ENCODE data around the gene MYL10.
A peak's percentile ranks its signal among the peaks of the same experiment; 100 is the strongest.
"Not testable (repeated sequence)": the region's sequence is repeated elsewhere in the genome, so short reads cannot be mapped to it uniquely, and the experiment has no call there.

MYL10 gene

DNA sequence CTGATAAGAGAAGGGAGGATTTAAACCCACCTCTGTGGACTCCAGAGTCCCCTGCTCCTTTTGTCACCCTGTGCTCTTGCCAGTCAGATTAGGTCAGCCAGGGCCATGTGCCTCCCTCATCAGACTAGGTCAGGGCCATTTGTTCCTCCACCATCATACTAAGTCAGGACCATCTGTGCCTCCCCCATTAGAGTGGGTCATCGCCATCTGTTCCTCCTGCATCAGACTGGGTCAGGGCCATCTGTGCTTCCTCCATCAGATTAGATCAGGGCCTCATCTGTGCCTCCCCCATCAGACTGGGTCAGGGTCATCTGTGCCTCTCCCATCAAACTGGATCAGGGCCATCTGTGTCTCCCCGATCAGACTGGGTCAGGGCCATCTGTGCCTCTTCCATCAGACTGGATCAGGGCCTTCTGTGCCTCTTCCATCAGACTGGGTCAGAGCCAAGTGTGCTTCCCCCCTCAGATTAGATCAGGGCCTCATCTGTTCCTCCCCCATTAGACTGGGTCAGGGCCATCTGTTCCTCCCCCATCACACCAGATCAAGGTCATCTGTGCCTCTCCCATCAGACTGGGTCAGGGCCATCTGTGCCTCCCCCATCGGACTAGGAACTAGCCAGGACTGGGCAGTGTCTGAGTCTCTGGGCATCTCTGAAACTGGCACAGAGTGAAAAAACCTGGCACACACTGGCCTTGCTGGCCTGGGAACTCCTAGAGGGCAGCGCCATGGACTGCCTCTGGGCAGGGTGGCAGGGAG lies 11.5 kb downstream of the MYL10 start:
- DNase-seq = no peak

DNA sequence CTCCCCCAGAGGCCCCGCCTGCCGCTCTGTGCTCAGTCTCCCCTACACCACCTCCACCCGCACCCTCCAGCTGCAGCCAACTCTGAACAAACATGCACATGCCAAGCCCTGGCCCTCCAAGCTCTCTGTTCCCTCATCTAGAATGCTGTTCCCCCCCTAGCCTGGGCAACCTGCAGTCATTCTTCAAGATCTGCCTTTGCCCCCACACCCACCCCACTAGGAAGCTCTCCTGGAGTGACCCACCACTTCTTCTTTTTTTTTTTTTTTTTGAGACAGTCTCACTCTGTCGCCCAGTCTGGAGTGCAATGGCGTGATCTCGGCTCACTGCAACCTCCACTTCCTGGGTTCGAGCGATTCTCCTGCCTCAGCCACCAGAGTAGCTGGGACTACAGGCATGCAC lies 13.7 kb downstream of the MYL10 start:
- no peak for DNase-seq

DNA sequence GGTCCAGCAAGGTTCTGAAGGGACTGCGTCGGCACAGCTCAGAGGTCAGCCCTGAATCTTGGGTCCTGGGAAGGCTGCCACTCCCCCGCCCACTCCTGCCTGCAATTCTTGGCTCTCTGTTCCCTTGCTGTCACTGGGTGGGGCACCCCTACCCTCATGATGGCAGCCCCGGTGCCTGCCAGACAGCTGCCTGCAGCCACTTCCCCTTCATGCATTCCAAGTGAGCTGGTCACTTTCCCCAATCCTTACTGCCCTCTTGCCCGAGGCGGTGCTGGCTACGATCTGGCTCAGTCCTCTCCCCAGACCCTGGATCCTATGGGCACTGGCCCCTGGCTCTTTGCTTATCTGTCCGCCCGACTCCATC lies 14.2 kb downstream of the MYL10 start:
- DNase-seq = peak; percentile 51 to 63

DNA sequence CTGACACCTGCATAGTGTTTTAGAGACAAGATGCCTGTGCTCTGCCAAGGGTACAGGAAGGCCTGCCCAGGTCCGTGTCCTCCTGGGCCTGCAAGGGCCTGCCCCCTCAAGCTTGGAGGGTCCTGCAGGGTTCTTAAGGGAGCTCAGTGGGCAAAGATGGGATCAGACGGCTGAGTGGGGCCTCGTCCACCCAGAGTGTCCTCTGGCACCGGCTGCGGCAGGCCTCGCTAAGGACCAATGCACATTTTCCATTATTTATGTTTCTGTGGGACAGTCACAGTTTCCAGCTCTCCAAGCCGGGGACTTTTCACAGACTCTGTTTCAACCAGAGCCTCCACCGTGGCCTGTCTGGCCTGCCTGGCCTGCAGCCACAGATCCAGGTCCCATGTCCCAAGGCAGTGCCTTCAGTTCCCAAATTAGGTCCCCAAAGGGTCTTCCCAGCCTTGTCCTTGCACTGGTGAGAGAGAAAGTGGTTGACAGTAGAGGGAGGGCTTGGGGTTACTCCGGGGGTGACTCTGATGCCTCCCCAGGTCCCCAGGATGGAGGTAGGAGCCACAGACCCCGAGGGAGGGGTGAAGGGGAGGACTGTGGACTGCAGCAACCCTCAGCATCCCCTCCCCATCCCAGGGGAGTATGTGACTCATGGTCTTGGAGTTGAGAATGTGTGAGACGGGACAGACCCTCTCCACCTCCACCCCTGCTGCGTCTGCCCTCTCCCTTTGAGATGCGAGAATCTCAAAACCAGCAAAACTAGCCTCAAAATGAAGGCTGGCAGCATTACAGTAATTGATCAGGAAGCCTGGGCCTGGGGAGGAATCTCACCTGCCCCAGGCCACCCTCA lies 14.8 kb downstream of the MYL10 start:
- no peak for DNase-seq

DNA sequence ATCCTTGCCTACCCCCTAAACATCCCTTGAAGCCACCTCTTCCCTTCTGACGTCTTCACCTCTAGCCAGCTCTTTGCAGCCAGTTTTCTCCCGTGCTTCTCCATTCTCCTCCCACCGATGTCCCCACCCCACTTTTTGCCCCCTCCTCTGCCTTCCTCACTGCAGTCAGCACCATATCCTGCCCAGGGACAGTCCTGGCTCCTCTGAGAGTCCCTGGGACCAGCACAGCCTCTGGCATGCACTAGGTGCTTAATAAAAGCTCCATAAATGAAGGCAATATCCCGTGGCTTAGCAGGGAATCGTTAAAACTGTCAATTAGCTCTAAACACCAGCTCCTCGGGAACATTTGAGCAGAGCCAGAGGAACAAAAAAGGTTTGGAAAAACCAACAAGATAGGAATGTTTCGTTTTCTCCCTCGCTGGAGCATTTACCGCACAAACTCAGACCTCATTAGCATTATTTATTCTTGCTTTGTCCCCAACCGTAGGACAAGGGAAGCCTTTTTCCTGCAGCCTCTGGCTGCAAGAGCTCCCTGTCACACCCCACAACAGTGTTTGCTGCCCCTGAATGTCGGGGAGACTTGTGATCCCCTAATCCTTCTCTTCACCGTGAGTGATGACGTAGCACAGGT lies 16.1 kb downstream of the MYL10 start:
- no peak for DNase-seq

DNA sequence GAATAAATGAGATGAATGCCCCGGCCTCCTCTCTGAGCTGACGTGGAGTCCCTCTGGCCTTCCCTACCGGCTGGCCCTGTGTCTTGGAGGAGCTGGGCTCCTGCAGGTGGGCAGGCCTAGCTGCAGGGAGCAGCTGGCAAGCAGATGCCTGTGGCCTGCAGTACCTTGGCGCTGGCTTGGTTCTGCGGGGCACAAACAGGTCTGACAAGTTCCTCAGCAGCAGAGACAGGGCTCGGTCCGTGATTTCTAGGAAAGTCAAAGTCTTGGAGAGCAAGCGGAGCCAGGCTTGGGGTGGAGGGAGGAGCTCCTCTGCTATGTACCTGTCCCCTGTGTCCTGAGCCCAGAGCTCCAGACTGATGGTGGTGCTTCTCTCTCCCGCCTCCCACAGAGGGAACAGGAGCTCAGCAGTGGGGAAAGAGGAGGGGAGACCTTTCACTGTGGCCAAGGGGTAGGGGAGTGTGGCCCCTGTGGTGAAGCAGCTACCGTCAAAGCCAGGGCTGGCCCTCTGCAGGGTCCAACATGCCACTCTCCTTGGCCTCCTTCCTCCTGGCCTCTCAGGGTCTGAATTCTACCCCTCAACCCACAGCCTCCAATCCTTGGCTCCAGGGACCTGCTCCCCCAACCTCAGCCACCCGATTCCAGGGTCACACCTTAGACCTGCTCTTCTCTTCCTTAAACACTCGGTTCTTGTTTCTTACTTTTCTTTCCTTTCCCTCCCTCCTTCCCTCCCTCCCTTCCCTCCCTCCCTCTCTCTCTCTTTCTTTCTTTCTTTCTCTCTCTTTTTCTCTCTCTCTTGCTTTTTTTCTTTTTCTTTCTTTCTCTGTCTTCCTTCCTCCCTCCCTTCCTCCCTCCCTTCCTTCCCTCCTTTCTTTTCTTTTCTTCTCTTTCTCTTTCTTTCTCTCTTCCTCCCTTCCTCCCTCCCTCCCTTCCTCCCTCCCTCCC lies 20.1 kb downstream of the MYL10 start:
- DNase-seq = no peak

DNA sequence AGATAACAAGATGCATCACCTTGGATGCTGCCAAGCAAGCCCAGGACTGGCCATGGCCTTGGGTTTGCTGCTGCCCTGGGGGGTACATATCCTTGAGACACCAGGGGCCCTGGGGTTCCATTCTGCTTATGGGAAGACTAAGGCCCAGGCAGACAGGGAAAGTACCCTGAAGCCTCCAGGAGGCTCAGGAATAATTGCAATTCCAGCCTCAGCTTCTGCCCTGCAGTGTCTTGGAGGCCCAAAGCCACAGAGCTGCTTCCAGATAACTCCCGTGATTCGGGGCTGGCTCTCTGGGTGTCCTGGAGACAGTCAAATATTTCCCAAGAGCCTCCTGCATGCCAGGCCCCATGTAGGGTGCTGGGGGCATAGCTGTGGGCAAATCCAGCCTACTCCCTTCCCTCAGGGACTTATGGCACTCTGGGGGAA lies 22.6 kb downstream of the MYL10 start:
- no peak for DNase-seq

DNA sequence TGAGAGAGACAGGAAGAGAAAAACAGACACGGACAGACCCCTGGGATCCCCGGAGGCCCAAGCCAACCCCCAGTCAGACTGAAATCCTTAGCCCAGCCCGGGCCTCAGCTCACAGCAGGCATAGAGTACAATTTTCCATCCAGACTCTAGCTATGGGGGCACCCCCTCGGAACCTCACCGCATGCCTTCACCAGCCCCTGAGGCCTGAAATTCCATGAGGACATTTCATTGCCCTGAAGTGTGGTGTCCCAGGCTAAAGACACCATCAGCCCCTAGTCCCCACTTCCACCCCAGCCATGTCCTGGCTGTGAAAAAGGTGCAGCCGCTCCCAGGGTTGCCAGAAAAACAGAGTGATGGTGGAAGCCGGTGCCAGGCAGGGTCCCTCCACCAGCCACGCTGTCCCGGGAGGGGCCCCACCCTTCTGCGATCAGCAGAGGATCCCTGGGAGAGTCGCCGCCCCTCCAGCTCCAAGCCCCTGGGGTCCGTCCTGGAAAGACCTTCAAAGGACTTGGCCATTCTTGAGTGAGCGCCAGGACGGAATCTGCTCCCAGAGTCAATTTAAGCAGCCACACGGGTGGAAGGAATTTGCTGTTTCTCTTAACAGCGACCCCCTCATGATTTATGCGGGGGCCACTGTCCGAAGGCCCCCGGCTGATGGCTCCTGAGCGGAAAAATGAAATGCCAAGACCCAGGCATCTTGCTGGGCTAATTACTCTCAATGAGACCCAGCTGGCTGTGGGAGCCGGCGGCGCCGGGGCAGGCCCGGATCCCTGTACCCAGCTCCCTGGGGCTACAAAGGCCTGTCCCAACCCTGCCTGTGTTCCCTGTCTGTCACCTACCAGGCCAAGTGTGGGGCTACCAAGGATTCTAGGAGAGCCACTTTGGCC lies 23.2 kb downstream of the MYL10 start:
- DNase-seq = no peak

DNA sequence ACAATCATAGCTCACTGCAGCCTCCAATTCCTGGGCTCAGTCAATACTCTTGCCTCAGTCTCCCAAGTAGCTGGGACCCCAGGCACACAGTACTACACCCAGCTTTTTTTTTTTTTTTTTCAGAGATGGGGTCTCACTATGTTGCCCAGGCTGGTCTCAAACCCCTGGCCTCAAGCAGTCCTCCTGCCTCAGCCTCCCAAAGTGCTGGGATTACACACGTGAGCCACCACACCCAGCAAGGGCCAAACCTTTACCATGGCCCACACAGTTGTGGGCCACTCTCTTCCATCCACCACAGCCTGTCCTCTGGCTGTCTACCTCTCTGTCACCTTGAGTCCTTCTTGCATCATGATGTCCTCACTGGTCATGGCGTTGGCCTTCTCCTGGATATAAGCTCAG lies 24.2 kb downstream of the MYL10 start:
- not testable (repeated sequence) for DNase-seq

DNA sequence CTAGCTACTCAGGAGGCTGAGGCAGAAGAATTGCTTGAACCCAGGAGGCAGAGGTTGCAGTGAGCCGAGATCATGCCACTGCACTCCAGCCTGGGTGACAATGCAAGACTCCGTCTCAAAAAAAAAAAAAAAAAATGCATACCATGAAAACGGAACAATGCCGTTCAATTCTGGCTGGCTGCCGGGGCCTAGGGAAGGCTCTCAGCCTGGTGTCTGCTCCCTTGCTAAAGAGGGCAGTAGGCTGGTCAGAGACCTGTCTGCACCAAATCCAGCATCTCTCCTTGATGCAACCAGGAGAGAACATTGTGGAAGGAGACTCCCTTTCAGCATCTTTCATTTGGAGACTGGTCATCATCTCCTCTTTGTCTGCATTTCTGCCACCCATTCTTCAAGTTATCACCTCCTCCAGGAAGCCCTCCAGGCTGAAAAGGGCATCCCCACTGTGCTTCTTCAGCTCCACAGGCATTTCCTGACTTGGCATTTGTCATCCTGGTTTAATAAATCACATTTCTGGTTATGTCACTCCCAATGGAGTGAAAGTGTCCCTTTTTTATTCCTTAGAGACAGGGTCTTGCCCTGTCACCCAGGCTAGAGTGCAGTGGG lies 24.7 kb downstream of the MYL10 start:
- no peak for DNase-seq

DNA sequence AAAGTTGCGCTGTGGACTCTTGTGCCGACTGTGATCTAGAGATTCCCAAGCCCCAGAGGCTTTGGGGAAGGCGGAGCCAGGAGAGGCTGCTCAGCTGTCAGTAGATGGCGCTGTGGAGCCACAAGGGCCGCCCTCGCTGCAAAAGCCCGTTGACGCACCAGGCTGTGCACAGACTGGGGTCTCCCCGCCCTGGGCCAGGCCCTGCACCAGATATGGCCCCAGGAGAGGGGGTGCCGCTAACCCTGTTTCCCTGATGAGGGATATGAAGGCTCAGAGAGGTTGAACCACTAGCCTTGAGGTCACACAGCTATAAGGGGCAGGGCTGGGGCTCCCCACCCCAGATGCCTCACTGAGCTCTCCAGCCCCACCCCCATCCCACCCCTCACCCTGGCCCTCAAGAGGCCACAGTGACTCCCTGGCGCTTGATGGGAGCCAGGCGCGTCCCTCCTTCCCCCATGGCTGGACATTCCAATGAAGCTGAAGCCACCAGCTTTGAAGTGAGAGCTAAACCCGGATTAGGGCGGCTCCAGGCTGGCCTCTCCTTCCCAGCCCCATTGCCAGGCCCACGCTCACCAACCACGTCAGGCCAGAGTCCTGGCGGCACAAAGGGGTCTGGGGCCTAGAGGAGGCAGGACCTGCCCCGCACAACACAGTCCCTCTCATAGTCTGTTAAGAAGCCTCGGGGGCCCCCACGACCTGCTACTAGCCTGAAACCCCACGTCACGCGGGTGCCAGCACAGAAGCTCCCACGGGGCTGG lies 26.4 kb downstream of the MYL10 start:
- peak; percentile 56 to 89 for DNase-seq

DNA sequence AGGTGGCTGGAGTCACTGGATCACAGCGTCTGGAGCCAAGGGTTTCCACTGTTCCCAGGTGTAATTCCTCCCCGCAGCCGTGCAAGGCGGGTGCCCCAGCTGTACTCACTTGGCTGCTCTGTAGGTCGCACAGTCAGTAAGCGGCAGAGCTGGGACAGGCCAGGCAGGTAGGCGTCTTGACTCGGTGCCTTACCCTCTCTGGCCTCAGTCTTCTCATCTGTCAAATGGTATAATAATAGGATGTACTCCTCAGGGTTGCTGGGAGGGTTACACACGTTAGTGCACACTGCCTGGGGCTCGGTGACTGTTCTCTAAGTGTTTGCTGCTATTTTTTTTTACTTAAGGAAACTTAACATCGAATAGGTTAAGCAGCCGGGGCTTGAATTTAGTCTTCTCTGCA lies 27.0 kb downstream of the MYL10 start:
- DNase-seq = no peak

DNA sequence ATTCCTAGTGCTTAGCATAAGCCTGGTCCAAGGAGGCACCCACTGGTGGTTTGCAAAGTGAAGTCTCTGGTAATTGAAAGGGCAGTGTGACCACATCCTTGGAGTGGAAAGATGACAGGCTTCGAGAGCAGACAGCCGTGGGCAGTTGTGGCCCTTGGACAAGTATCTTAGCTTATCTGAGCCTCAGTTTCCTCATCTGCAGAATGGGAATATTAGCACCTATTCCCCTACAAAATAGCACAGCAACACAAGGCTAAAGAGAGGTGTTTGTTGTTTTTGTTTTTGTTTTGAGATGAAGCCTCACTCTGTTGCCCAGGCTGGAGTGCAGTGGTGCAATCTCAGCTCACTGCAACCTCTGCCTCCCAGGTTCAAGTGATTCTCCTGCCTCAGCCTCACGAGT lies 29.3 kb downstream of the MYL10 start:
- no peak for DNase-seq

DNA sequence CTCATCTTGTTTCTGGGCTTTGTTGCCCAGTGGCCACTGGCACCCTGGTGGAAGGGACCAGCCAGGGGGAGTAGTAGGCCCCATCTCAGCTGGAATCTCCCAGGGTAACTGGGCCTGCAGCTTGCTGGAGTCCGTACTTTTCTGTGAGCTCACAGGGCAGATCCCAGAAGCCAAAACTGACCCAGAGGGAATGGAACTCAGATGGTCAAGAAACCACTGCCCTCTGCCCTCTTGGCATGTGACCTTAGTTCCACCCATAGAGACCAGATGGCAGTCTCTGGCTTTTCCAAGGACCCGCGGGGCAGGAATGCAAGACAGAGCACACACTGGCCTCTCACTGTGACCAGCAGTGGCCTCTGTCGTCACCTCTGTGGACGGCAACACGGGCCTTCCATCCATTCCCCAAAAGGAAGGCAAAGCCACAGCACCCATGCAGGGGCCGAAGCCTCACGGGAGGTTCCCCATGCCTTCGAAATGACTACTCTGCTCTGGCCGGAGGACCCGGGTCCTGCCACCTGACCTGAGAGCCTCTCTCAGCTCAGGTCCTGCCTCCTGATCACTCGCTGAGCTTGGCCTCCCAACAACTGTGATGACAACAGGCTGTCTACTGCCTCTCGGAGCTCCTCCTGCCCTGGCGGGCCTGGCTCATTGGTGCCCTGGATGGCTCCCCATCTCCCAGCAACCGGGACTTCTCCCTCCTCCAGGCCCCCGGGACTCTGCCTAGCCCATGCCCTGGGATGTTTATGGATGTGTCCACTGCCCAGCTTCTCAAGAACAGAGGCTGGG lies 29.9 kb downstream of the MYL10 start:
- peak in 1 of 2 donors; percentile 6 for DNase-seq

DNA sequence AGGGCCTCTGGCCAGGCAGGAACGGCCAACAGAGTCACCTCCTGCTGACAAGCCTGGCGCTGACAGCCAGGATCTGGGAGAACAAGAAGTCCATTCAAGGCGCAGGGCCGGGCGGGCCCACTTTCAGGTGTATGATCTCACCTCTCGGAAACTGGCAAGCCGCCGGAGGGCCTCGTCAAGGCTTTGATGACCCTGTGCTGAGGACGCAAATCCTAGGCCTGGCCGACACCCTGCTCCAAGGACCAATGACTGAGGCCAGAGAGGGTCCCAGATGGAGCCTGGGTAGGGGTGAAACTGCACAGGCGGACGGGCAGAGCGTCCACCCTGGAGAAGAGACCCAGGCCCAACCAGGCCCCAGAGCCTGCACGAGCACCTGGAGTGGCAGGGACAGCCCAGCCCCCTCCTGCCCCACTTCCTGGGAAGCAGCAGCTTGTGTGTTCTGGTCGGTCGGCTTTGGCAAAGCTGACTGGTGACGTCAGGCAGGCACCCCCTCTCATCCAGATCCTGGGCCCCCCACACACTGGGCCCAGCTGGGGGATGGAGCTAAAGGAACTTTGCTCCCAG lies 30.6 kb downstream of the MYL10 start:
- no peak for DNase-seq

DNA sequence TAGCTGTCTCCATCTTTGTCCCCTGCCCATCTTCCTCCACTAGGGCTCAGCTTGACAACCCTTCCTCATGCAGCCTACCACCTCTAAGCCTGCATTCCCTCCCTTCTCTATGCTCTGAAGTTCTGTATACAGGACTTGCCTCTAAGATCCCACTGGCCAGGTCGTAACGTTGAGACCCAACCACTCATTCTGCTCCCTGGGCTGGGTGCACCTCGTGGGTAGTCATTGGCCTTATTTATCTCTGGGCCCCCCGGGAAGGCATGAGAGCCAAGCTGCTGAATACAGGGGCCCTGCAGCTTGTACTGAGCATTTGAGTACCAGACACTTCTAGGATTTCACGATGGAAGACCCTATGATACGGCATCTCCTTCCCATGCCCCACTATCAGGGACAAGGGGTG lies 31.2 kb downstream of the MYL10 start:
- DNase-seq = no peak

DNA sequence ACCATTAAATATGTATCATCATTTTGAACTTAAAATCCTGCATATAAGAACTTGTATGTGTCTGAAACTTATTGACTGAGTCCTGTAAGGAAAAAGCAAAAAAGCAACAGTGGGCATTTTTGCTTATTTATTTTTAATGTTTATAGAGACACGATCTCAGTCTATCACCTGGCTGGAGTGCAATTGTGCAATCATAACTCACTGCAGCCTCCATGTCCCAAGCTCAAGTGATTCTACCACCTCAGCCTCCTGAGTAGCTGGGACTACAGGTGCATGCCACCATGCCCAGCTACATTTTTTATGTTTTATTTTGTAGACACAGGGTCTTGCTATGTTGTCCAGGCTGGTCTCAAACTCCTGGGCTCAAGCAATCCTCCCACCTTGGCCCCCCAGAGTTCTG lies 32.2 kb downstream of the MYL10 start:
- no peak for DNase-seq

DNA sequence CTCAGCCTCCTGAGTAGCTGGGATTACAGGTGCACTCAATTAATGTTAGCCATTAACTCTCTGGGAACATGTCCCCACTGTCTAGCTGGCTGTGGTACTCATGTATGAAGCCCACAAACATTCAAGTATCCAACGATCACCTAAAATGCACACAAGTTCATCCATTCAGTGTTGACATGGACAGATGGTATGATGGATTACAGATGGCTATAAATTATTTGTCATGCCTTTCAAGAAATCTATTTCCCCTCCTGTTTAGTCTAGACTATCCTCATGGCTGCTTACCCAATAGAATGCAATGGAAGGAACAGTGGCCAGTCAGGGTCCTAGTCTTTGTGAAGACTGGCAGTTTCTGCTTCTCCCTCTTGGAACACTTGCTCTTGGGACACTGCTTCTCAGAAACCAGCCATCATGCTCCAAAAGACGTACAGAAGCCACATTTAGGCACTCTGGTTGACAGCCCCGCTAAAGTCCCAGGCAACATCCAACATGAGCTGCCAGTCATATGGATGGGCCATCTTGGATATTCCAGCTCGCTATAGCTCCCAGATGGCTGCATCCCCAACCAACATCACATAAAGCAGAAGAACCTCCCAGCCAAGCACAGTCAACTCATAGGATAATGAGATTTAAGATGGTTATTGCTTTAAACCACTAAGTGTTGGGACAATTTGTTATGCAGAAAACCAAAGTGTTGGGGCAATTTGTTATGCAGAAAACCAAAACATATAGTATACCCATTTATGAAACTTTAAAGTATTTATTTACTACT lies 33.1 kb downstream of the MYL10 start:
- no peak for DNase-seq

All from inflammatory macrophage treated with lipopolysaccharide for 1 hour (primary cell).